Thoracic aorta (tissue), 2 donors: ENCODE results near the gene PAGR1. TPM values are rescaled to one million over a fixed set of nuclear protein-coding genes. Genes with fewer than 3 reads are reported as not detected.
"Not testable (repeated sequence)": the region's sequence is repeated elsewhere in the genome, so short reads cannot be mapped to it uniquely, and the experiment has no call there.

ENCODE experiments used
- ATAC-seq: fragments of 150-250 bp; one replicate; pipeline ENCODE4 v1.8.0; 2017; ENCODE audit warnings: low read depth; ENCODE audit not compliant: insufficient number of reproducible peaks, low FRiP score
- DNase-seq: peaks from one replicate; pipeline ENCODE4 v3.0.0-alpha.2; 2020; ENCODE audit warnings: low spot score
- H3K27ac ChIP-seq, 2 donors: fragments of 200-600 bp; sonication (generic); 1 replicate in 1 of 2; 2 replicates in 1 of 2; pipeline ENCODE4 v1.5.1; 2016; ENCODE audit warnings: mild to moderate bottlenecking in 2 of 2, moderate library complexity in 2 of 2
- H3K27me3 ChIP-seq: fragments of 200-600 bp; sonication (generic); replicated peaks from 2 replicates; pipeline ENCODE4 v1.6.0; 2016; ENCODE audit warnings: mild to moderate bottlenecking; ENCODE audit not compliant: insufficient read depth
- H3K36me3 ChIP-seq: fragments of 200-600 bp; sonication (generic); one replicate; pipeline ENCODE4 v1.5.1; 2016
- H3K4me1 ChIP-seq, 2 donors: fragments of 200-600 bp; sonication (generic); 1 replicate in 1 of 2; 2 replicates in 1 of 2; pipeline versions ENCODE4 v1.5.1 to v1.6.0; 2016; ENCODE audit warnings: low read depth in 2 of 2, mild to moderate bottlenecking in 1 of 2; ENCODE audit not compliant: control insufficient read depth in 1 of 2
- H3K4me3 ChIP-seq: fragments of 200-600 bp; sonication (generic); 2 replicates; pipeline ENCODE4 v1.5.1; 2016; ENCODE audit warnings: mild to moderate bottlenecking
- H3K9me3 ChIP-seq: fragments of 200-600 bp; sonication (generic); 2 replicates; pipeline ENCODE4 v1.5.1; 2016
- CTCF ChIP-seq: fragments of 200-600 bp; sonication (generic); IDR thresholded peaks from one replicate; pipeline ENCODE4 v1.5.1; 2019; ENCODE audit warnings: antibody characterized with exemption
- total RNA-seq, 2 donors: library from RNA; depleted of rRNA; stranded (reverse); fragments of >200 nt; gene quantifications; one replicate each; pipeline versions ENCODE4 v1.1.0 to v1.2.3, GENCODE V29; 2016

Gene PAGR1
- total RNA-seq, 2 donors from 2014 or later: 40.8 to 45.2 TPM

GRCh38 chr16:29774730-29775129, 41.2 kb upstream of the PAGR1 start:
- no peak for ATAC-seq
- Histone ChIP-seq H3K4me3 (no peak overlapping the region), H3K4me1 (no peaks in the 10 kb centered on the region), H3K36me3 (no peaks in the 10 kb centered on the region), H3K27me3 (no peaks in the 10 kb centered on the region), H3K9me3 (no peaks in the 10 kb centered on the region), H3K27ac (no peak overlapping the region)
- no peak for DNase-seq
- no peak for TF ChIP-seq CTCF

GRCh38 chr16:29775742-29776408, 40.1 kb upstream of the PAGR1 start:
- Histone ChIP-seq H3K27me3 (no peaks in the 10 kb centered on the region), H3K4me3 (no peak overlapping the region), H3K27ac (no peak overlapping the region), H3K36me3 (no peaks in the 10 kb centered on the region), H3K9me3 (no peaks in the 10 kb centered on the region), H3K4me1 (no peaks in the 10 kb centered on the region)
- no peak for ATAC-seq
- TF ChIP-seq CTCF: no peak
- no peak for DNase-seq

- H3K9me3 ChIP-seq: no peaks in the 10 kb centered on the region
- H3K36me3 ChIP-seq: no peaks in the 10 kb centered on the region
- no peak for TF ChIP-seq CTCF
- H3K4me1 ChIP-seq: no peaks in the 10 kb centered on the region
- no peak within 1 kb of the TSS for H3K27ac ChIP-seq
- no peaks in the 10 kb centered on the region for H3K27me3 ChIP-seq
- H3K4me3 ChIP-seq: no peak within 1 kb of the TSS
- ATAC-seq: no peak
- DNase-seq: no peak
Measured at GRCh38 chr16:29777576-29778350, 38.2 kb upstream of the PAGR1 start, which contains the start of gene ZG16. ZG16 (plus strand) TSS chr16:29778256; CDS start chr16:29779267, 1,011 bp downstream.

GRCh38 chr16:29779474-29779873, 36.5 kb upstream of the PAGR1 start:
- no peaks in the 10 kb centered on the region for H3K4me1 ChIP-seq
- no peak for TF ChIP-seq CTCF
- ATAC-seq: no peak
- no peaks in the 10 kb centered on the region for H3K9me3 ChIP-seq
- H3K27me3 ChIP-seq: no peaks in the 10 kb centered on the region
- H3K4me3 ChIP-seq: no peak overlapping the region
- DNase-seq: no peak
- H3K27ac ChIP-seq: no peak overlapping the region
- H3K36me3 ChIP-seq: no peaks in the 10 kb centered on the region

DNA sequence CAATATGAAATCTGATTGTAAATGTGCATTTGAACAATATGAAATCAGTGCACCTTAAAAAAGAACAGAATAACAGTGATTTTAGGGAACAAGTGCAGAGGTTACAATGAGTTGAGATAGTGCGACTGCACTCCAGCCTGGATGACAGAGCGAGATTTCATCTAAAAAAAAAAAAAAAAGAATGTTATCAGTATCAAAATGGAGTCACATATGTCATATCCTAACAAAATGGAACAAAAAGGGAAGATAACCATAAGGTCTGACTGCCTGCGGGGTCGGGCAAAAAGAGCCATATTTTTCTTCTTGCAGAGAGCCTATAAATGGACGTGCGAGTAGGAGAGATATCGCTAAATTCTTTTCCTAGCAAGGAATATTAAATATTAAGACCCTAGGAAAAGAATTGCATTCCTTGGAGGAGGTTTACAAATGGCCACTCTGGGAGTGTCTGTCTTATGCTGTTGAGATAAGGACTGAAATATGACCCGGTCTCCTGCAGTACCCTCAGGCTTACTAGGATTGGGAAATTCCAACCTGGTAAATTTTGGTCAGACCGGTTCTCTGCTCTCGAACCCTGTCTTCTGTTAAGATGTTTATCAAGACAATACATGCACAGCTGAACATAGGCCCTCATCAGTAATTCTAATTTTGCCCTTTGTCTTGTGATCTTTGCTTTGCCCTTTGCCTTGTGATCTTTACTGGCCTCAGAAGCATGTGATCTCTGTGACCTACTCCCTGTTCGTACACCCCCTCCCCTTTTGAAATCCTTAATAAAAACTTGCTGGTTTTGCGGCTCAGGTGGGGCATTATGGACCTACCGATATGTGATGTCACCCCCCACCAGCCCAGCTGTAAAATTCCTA, 32.6 kb upstream of the PAGR1 start:
- DNase-seq, H3K27me3 ChIP-seq, ATAC-seq: not testable (repeated sequence)

More for the DNA sequence above, 32.6 kb upstream of the PAGR1 start:
- not testable (repeated sequence) for H3K36me3 ChIP-seq, H3K4me1 ChIP-seq, H3K9me3 ChIP-seq, H3K27ac ChIP-seq, H3K4me3 ChIP-seq
